IMR-90 (cell line): ENCODE data around the gene MFSD12. TPM values are rescaled to one million over a fixed set of nuclear protein-coding genes. Genes with fewer than 3 reads are reported as not detected.

Experiments used
- ATAC-seq: fragments of 200-7000 bp; cut with Tn5 transposase; 2 replicates; pipeline ENCODE4 v1.9.1; 2020; ENCODE audit warnings: low read depth, mild to moderate bottlenecking, moderate library complexity
- BruUV-seq: library from RNA; stranded (reverse); fragments of 400-500 nt; replicated peaks from 2 replicates; lab custom pipeline; 2021; lab: Mats Ljungman, UMichigan
- CTCF ChIA-PET: fragments of 300-600 bp; formaldehyde crosslinking; extraction: SDS; loops from one replicate; lab custom pipeline; 2021; ENCODE audit warnings: antibody characterized with exemption; lab: Yijun Ruan, JAX
- POLR2A ChIA-PET: fragments of 300-600 bp; sonication (Branson Sonifier 250); formaldehyde crosslinking; loops from one replicate; lab custom pipeline; 2022; ENCODE audit warnings: antibody characterized with exemption; ENCODE audit not compliant: unreplicated experiment; lab: Charles Lee
- DNase-seq: peaks from one replicate; pipeline ENCODE4 v3.0.0; 2013
- H2AFZ ChIP-seq: replicated peaks from 2 replicates; pipeline ENCODE3; 2013; ENCODE audit warnings: low read length, mild to moderate bottlenecking; ENCODE audit not compliant: poor library complexity
- H2AK5ac ChIP-seq: 2 replicates; pipeline ENCODE4 v1.6.1; 2013; ENCODE audit warnings: low read depth, low read length, inconsistent platforms
- H2AK9ac ChIP-seq: replicated peaks from 2 replicates; pipeline ENCODE3; 2013; ENCODE audit warnings: mild to moderate bottlenecking, low read depth, low read length, moderate library complexity; ENCODE audit not compliant: poor library complexity
- H2BK120ac ChIP-seq: 2 replicates; pipeline ENCODE4 v1.6.1; 2013; ENCODE audit warnings: low read depth, low read length, inconsistent platforms
- H2BK15ac ChIP-seq: 3 replicates; pipeline ENCODE4 v1.6.1; 2013; ENCODE audit warnings: low read depth, low read length, inconsistent platforms
- H2BK20ac ChIP-seq: 2 replicates; pipeline ENCODE4 v1.6.1; 2013; ENCODE audit warnings: low read depth, mild to moderate bottlenecking, inconsistent platforms, low read length, moderate library complexity
- H2BK5ac ChIP-seq: 2 replicates; pipeline ENCODE4 v1.6.1; 2013; ENCODE audit warnings: mild to moderate bottlenecking, low read depth, low read length, inconsistent platforms; ENCODE audit not compliant: poor library complexity, severe bottlenecking
- H3K14ac ChIP-seq: replicated peaks from 2 replicates; pipeline ENCODE4 v1.6.1; 2013; ENCODE audit warnings: low read depth, low read length, inconsistent platforms
- H3K18ac ChIP-seq: 2 replicates; pipeline ENCODE4 v1.6.1; 2013; ENCODE audit warnings: low read depth, low read length, control low read depth
- H3K23ac ChIP-seq: 2 replicates; pipeline ENCODE4 v1.6.1; 2013; ENCODE audit warnings: low read depth, low read length, inconsistent platforms
- H3K27ac ChIP-seq: 2 replicates; pipeline ENCODE4 v1.5.1; 2013; ENCODE audit warnings: mild to moderate bottlenecking, control low read depth, low read length; ENCODE audit not compliant: insufficient read depth
- H3K27me3 ChIP-seq: 2 replicates; pipeline ENCODE4 v1.6.1; 2013; ENCODE audit warnings: low read length; ENCODE audit not compliant: control insufficient read depth, insufficient read depth
- H3K36me3 ChIP-seq: 2 replicates; pipeline ENCODE4 v1.6.1; 2013; ENCODE audit warnings: low read length, mixed read lengths; ENCODE audit not compliant: control insufficient read depth, insufficient read depth
- H3K4ac ChIP-seq: 2 replicates; pipeline ENCODE4 v1.6.1; 2013; ENCODE audit warnings: low read depth, low read length, inconsistent platforms
- H3K4me1 ChIP-seq: 2 replicates; pipeline ENCODE4 v1.6.1; 2013; ENCODE audit warnings: low read length, mixed read lengths; ENCODE audit not compliant: control insufficient read depth, insufficient read depth
- H3K4me2 ChIP-seq: 2 replicates; pipeline ENCODE4 v1.6.1; 2013; ENCODE audit warnings: low read depth, mild to moderate bottlenecking, control low read depth, low read length, moderate library complexity
- H3K4me3 ChIP-seq: 2 replicates; pipeline ENCODE4 v1.5.1; 2013; ENCODE audit warnings: low read depth, mild to moderate bottlenecking, control low read depth, low read length, moderate library complexity; ENCODE audit not compliant: insufficient read depth
- H3K56ac ChIP-seq: 2 replicates; pipeline ENCODE4 v1.6.1; 2013; ENCODE audit warnings: low read length, inconsistent platforms; ENCODE audit not compliant: insufficient read depth; ENCODE audit errors: extremely low read depth
- H3K79me1 ChIP-seq, 2 experiments: 2 replicates each; pipeline ENCODE4 v1.6.1; 2013; ENCODE audit warnings: low read length in 2 of 2, inconsistent platforms in 1 of 2, low read depth in 1 of 2
- H3K9ac ChIP-seq: 2 replicates; pipeline ENCODE4 v1.6.1; 2013; ENCODE audit warnings: low read depth, low read length, control low read depth
- H3K9me1 ChIP-seq: 2 replicates; pipeline ENCODE4 v1.6.1; 2013; ENCODE audit warnings: low read length, inconsistent platforms; ENCODE audit not compliant: insufficient read depth
- H3K9me3 ChIP-seq: 2 replicates; pipeline ENCODE4 v1.6.1; 2013; ENCODE audit warnings: low read length; ENCODE audit not compliant: control insufficient read depth, insufficient read depth
- H4K20me1 ChIP-seq: 2 replicates; pipeline ENCODE4 v1.6.1; 2013; ENCODE audit warnings: low read length, inconsistent platforms; ENCODE audit not compliant: insufficient read depth
- H4K5ac ChIP-seq: 2 replicates; pipeline ENCODE4 v1.6.1; 2013; ENCODE audit warnings: mild to moderate bottlenecking, low read depth, low read length, control low read depth
- H4K8ac ChIP-seq, 2 experiments: 2 replicates each; pipeline ENCODE4 v1.6.1; 2013; ENCODE audit warnings: low read depth in 2 of 2, low read length in 2 of 2, control low read depth in 1 of 2, inconsistent platforms in 1 of 2
- H4K91ac ChIP-seq: 2 replicates; pipeline ENCODE4 v1.6.1; 2013; ENCODE audit warnings: low read depth, low read length, inconsistent platforms; ENCODE audit not compliant: insufficient read depth
- BHLHE40 ChIP-seq: fragments of 150-350 bp; IDR thresholded peaks from 2 replicates; pipeline ENCODE4 v1.6.1; 2016; ENCODE audit warnings: mild to moderate bottlenecking, low read depth, low read length
- CEBPB ChIP-seq: IDR thresholded peaks from 2 replicates; pipeline ENCODE4 v1.6.1; 2012; ENCODE audit warnings: low read depth, low read length, improper control_type of control experiment
- CHD1 ChIP-seq: IDR thresholded peaks from 2 replicates; pipeline ENCODE4 v1.6.1; 2012; ENCODE audit warnings: low read depth, low read length, improper control_type of control experiment
- ELK1 ChIP-seq: fragments of 150-350 bp; IDR thresholded peaks from 2 replicates; pipeline ENCODE4 v1.6.1; 2016; ENCODE audit warnings: low read depth, mild to moderate bottlenecking, low read length, moderate library complexity, borderline replicate concordance
- FOS ChIP-seq: fragments of 150-350 bp; IDR thresholded peaks from 2 replicates; pipeline ENCODE4 v1.6.1; 2016; ENCODE audit warnings: low read depth, low read length
- MAFK ChIP-seq: IDR thresholded peaks from 2 replicates; pipeline ENCODE4 v1.6.1; 2012; ENCODE audit warnings: low read depth, low read length, improper control_type of control experiment
- MAZ ChIP-seq: IDR thresholded peaks from 2 replicates; pipeline ENCODE4 v1.6.1; 2012; ENCODE audit warnings: low read depth, mild to moderate bottlenecking, low read length, improper control_type of control experiment, moderate library complexity, borderline replicate concordance
- MXI1 ChIP-seq: IDR thresholded peaks from 2 replicates; pipeline ENCODE4 v1.6.1; 2012; ENCODE audit warnings: low read depth, mild to moderate bottlenecking, low read length, moderate library complexity, borderline replicate concordance
- NFE2L2 ChIP-seq: fragments of 150-350 bp; IDR thresholded peaks from 2 replicates; pipeline ENCODE4 v1.6.1; 2016; ENCODE audit warnings: low read depth, mild to moderate bottlenecking, low read length
- POLR2A ChIP-seq: IDR thresholded peaks from 2 replicates; pipeline ENCODE4 v1.6.1; 2012; ENCODE audit warnings: mild to moderate bottlenecking, low read depth, low read length
- RAD21 ChIP-seq: IDR thresholded peaks from 2 replicates; pipeline ENCODE4 v1.6.1; 2012; ENCODE audit warnings: low read length, improper control_type of control experiment
- RCOR1 ChIP-seq: IDR thresholded peaks from 2 replicates; pipeline ENCODE4 v1.6.1; 2012; ENCODE audit warnings: mild to moderate bottlenecking, low read length, improper control_type of control experiment; ENCODE audit not compliant: insufficient replicate concordance
- RFX5 ChIP-seq: IDR thresholded peaks from 2 replicates; pipeline ENCODE4 v1.8.0; 2012; ENCODE audit warnings: low read depth, mild to moderate bottlenecking, low read length, moderate library complexity
- SMC3 ChIP-seq: fragments of 150-350 bp; IDR thresholded peaks from 2 replicates; pipeline ENCODE4 v1.6.1; 2016; ENCODE audit warnings: low read depth, mild to moderate bottlenecking, antibody characterized with exemption, low read length, moderate library complexity
- USF2 ChIP-seq: fragments of 150-350 bp; IDR thresholded peaks from 2 replicates; pipeline ENCODE4 v1.6.1; 2017; ENCODE audit warnings: mild to moderate bottlenecking, antibody characterized with exemption, low read length, low read depth
- WGBS, 2 experiments: methylation state at CpG; one replicate each; pipeline versions ENCODE4 v1.1.5 to v1.1.7; 2013; ENCODE audit warnings: missing lambda C conversion rate in 2 of 2; ENCODE audit not compliant: insufficient read length in 1 of 2; ENCODE audit errors: extremely low coverage in 2 of 2; 5-methylcytosine and 5-hydroxymethylcytosine counted together
- dilution Hi-C: fragments of 300-500 bp; cut with HindIII; formaldehyde crosslinking; loops from one replicate; pipeline ENCODE4 v1.14.3; 2018; ENCODE audit warnings: low sequenced_read_pairs; ENCODE audit not compliant: unreplicated experiment
- in situ Hi-C: fragments of 300-500 bp; cut with MboI; formaldehyde crosslinking; loops from 3 replicates; pipeline ENCODE4 v1.14.3; 2019; ENCODE audit warnings: low sequenced_read_pairs, inconsistent platforms, mixed read lengths
- intact Hi-C: fragments of 100-400 bp; cut with micrococcal nuclease; formaldehyde crosslinking; loops from 2 replicates; pipeline ENCODE4 v1.10.0; 2022
- polyA plus RNA-seq, 3 experiments: library from polyadenylated mRNA; depleted of rRNA; stranded (reverse); fragments of >200 nt; gene quantifications; 2 replicates each; pipeline ENCODE4 v1.2.3, GENCODE V29; 2012; ENCODE audit warnings: low replicate concordance in 1 of 3
- total RNA-seq: library from RNA; depleted of rRNA; stranded (reverse); fragments of >200 nt; gene quantifications from 2 replicates; pipeline ENCODE4 v1.2.3, GENCODE V29; 2012
- TF ChIP-seq, protein P1 (sequence below): conservative IDR thresholded peaks from 2 replicates; pipeline ENCODE4 v1.5.1; 2012; ENCODE audit warnings: mild to moderate bottlenecking, low read depth, low read length, improper control_type of control experiment

The MFSD12 gene
- total and polyA plus RNA-seq, 2 of the 4 experiments (the other 2 are of a cell fraction) = 20.4 to 77.2 TPM

DNA sequence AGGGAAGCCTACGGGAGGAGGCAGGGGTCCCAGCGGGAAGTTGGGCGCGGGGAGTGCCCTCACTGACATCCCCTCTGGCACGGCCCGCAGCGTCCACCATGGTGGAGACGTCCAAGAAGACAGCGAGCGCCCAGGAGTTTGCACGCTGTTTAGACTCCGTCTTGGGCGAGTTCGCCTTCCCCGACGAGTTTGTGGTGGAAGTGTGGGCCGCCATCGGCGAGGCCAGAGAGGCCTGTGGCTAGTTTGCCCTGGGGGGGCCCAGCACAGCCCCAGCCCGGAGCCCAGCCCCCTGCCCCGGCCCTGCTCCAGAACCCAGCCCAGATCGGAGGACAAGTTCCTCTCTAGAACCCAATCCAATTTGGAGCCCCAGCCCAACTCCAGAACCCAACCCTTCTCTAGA lies 32.6 kb upstream of the MFSD12 start:
- TF ChIP-seq MAZ = no peak
- no peak for TF ChIP-seq ELK1
- TF ChIP-seq, protein P1, sequence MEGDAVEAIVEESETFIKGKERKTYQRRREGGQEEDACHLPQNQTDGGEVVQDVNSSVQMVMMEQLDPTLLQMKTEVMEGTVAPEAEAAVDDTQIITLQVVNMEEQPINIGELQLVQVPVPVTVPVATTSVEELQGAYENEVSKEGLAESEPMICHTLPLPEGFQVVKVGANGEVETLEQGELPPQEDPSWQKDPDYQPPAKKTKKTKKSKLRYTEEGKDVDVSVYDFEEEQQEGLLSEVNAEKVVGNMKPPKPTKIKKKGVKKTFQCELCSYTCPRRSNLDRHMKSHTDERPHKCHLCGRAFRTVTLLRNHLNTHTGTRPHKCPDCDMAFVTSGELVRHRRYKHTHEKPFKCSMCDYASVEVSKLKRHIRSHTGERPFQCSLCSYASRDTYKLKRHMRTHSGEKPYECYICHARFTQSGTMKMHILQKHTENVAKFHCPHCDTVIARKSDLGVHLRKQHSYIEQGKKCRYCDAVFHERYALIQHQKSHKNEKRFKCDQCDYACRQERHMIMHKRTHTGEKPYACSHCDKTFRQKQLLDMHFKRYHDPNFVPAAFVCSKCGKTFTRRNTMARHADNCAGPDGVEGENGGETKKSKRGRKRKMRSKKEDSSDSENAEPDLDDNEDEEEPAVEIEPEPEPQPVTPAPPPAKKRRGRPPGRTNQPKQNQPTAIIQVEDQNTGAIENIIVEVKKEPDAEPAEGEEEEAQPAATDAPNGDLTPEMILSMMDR = no peak
- no peak for TF ChIP-seq CEBPB
- no peak for TF ChIP-seq RAD21
- TF ChIP-seq SMC3 = no peak
- TF ChIP-seq RCOR1 = no peak
- TF ChIP-seq BHLHE40 = no peak
- TF ChIP-seq POLR2A = no peak
- no peak for TF ChIP-seq RFX5
- no peak for TF ChIP-seq MXI1
- TF ChIP-seq USF2 = no peak
- TF ChIP-seq MAFK = no peak
- no peak for TF ChIP-seq NFE2L2
- no peak for TF ChIP-seq CHD1
- TF ChIP-seq FOS = no peak
- no peaks in the 10 kb centered on the region for H3K79me1 ChIP-seq
- no peak overlapping the region for H2BK15ac ChIP-seq
- H3K4me1 ChIP-seq = no peaks in the 10 kb centered on the region
- H3K9ac ChIP-seq = no peak overlapping the region
- H3K18ac ChIP-seq = no peak overlapping the region
- H3K27ac ChIP-seq = no peak overlapping the region
- H3K23ac ChIP-seq = no peak overlapping the region
- no peak overlapping the region for H3K4me3 ChIP-seq
- H3K27me3 ChIP-seq = peaks cover 13% of the 10 kb centered on the region
- no TSS peak for BruUV-seq
- H4K5ac ChIP-seq = no peak overlapping the region
- POLR2A ChIA-PET = no interaction called here
- H3K14ac ChIP-seq = no peak overlapping the region
- no peak for DNase-seq
- in situ Hi-C loops (no loop called here), dilution Hi-C loops (no loop called here), intact Hi-C loops (no loop called here)
- no peaks in the 10 kb centered on the region; the same call in 1 of the 2 replicates for H3K9me3 ChIP-seq
- H4K8ac ChIP-seq = no peak overlapping the region
- no peak overlapping the region for H4K91ac ChIP-seq
- H2AFZ ChIP-seq = no peak overlapping the region
- no peak overlapping the region for H3K4me2 ChIP-seq
- no peaks in the 10 kb centered on the region for H3K9me1 ChIP-seq
- H3K36me3 ChIP-seq = no peaks in the 10 kb centered on the region
- no peak overlapping the region for H2BK120ac ChIP-seq
- no peak overlapping the region for H2BK5ac ChIP-seq
- no peak overlapping the region for H2AK5ac ChIP-seq
- no peak for ATAC-seq
- H2BK20ac ChIP-seq = no peak overlapping the region
- 94% methylated on average over 7 of the region's 22 CpGs; no CpG with 5 or more reads in 1 of the 2 experiments for WGBS, 2 experiments
- H4K20me1 ChIP-seq = no peaks in the 10 kb centered on the region
- no peak overlapping the region for H2AK9ac ChIP-seq
- H3K4ac ChIP-seq = no peak overlapping the region
- CTCF ChIA-PET = no interaction called here
- H3K56ac ChIP-seq = no peak overlapping the region
